ENCODE results near the gene CS.
"Not testable (repeated sequence)": the region's sequence is repeated elsewhere in the genome, so short reads cannot be mapped to it uniquely, and the experiment has no call there.

The CS gene

DNA sequence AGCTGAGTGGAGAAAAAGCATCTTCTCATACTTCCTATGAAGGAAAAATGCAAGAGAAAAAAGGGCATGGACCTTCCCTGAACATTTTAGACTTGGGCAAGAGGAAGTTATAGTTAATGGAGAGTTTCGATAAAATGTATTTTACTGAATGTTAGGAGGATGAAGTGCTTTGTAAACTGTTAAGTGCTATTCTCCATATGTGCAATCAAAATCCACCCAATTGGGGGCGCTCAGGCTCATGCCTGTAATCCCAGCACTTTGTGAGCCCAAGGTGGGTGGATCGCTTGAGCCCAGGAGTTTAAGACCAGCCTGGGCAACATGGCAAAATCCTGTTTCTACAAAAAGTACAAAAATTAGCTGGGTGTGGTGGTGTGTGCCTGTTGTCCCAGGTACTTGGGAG is 17.5 kb upstream of the CS start:
- DNase-seq (ENCODE audit: low read depth), result no peak

DNA sequence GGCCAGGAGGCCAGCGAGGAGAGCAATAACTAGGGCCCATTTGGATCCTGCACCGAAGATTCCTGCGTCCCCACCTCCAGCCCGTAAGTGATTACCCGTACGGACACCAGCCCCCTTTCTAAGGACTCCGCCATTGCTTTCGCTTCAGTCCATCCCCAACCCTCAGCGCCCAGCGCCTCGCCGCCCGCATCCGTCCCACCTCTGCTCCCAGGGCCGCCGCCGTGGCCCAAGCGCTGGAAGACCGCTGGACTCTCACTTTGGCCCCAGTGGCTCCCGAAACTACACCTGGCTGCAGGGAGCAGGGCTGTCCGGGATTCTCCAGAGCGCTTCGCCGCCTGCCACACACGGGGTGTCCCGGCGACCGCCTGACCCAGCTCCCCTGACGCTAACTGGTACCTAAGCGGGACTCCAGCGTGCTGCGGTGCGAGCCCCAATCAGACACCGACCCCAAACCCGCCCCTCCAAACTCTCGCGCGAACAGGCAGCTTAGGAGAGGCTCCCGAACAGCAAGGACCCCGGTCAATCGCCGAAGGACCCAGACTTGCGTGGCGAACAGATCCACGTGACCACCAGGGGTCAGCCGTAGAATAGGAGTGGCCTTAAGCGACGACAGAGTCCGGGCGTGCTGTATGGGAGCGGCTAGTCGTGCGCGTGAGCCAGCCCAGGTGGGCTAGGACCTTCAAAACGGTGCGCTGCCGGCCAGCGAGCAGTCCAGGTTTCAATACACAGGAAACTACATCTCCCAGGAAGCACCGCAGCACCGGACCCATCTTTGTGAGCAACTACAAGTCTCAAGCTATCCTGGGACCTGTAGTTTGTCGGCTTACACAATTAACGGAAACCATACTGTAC is 15.7 kb upstream of the CS start, which contains the start of gene CNPY2:
TSS of gene CNPY2 (minus strand) at position 367 of the 852 bp plus-strand sequence. CDS start 771 bp downstream, outside the sequence.
- peak; percentile 74 for DNase-seq (ENCODE audit: low read depth)

DNA sequence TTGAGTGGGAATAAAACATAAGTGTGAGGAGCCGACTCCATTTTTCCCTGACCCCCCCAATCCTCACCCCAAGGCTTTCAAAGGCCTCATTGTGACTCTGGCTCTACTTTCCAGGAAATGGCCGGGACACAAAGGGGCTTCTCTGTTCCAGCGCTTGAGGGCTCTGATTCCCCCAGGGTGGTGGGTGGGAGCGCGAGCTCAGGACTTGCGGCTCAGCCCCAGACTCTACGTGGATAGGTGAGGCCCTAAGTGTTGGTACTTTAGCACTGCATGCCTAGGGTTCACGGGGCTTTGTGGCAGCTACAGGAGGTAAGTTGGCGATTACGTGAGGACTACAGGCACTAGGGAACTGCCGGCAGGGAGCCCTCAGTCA is 15.1 kb upstream of the CS start:
- DNase-seq (ENCODE audit: low read depth), result no peak

DNA sequence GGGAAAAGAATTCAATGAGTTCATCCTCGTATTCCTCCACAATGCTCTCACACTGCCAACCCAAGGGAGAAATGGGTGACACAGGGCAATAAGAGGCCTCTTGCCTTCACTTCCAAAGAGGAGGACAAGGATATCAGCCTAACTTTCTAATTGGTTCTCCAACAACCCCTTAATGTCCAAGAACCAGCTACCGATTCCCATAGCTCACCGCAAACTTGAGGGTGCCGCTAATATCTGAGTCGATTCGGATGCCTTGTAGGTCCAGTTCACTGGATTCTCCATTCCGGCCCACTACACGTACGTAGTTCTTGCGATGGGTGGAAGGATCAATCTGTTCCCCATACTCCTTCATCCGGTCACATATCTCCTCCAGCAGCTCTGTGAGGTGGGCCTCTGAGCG is 10.9 kb upstream of the CS start:
- no peak for DNase-seq (ENCODE audit: low read depth)

DNA sequence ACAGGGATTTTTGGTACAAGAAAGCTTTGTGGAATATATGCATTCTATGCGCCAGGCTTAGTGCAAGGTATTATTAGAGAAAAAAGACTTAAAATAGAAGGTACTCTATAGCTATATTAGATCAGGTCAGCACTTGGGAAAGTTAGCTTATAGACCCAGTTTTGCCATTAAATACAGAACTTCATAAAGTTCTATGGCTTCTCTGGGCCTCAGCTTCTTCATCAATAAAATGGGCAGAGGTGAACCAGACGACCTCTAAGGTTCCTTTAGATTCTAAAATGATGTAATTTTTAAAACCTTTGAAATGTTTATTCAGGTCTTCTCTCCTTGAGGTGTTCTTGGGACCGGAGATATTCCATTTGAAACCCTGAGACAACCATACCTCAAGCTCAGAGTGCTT is 8.6 kb upstream of the CS start:
- DNase-seq (ENCODE audit: low read depth), result no peak

DNA sequence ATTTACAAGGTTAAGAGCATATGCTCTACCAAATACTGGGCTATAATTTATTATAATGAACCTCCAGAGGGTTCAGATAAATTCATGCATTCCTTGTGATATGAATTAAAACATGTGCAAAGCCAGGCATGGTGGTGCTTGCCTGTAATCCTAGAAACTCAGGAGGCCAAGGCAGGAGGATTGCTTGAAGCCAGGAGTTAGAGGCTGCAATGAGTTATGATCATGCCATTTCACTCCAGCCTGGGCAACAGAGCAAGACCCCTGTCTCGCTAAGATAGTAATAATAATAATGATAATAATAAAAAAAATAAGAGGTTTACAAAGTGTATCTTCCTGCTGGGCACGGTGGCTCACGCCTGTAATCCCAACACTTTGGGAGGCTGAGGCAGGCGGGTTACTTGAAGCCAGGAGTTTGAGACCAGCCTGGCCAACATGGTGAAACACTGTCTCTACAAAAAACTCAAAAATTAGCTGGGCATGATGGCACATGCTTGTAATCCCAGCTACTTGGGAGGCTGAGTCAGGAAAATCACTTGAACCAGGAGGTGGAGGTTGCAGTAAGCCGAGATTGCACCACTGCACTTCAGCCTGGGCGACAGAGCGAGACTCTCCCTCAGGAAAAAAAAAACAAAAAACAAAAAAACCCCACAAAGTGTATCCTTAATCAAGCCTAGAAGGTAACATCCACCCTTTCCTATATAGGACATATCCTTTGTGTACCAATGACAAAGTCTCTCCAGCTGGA is 7.3 kb upstream of the CS start:
- no peak for DNase-seq (ENCODE audit: low read depth)

DNA sequence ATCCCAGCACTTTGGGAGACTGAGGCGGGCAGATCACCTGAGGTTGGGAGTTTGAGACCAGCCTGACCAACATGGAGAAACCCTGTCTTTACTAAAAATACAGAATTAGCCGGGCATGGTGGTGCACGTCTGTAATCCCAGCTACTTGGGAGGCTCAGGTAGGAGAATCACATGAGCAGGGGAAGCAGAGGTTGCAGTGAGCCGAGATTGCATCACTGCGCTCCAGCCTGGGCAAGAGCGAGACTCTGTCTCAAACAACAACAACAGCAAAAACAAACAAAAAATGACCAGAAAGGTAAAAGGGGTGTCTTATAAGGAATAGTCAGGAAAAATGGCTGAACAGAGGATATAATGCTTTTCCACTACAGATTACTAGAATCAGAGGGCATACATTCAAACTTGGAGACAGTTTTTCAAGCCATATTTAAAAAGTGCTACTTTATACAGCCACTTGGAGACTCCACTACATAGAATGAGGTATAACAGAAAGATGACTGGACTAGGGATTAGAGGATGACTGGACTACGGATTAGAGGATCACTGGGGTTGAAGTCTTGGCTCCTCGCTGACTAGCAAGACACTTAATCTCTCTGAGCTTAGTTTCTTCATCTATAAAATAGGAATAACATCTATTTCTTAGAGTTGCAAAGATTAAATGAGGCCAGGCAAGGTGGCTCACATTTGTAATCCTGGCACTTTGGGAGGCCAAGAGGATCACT is 4.9 kb upstream of the CS start:
- no peak for DNase-seq (ENCODE audit: low read depth)

DNA sequence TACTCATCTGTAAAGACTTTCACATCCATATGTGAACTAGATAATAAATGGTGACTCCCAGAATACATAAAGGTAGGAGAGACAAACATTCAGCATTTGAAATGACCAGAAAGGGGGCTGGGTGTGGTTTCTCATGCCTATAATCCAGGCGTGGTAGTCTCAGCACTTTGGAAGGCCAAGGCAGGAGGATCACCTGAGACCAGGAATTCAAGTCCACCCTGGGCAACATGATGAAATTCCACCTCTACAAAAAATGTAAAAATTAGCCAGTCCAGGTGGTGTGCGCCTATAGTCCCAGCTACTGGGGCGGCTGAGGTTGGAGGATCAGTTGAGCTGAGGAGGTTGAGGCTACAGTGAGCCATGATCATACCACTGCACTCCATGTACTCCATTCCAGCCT is 4.1 kb upstream of the CS start:
- no peak for DNase-seq (ENCODE audit: low read depth)

DNA sequence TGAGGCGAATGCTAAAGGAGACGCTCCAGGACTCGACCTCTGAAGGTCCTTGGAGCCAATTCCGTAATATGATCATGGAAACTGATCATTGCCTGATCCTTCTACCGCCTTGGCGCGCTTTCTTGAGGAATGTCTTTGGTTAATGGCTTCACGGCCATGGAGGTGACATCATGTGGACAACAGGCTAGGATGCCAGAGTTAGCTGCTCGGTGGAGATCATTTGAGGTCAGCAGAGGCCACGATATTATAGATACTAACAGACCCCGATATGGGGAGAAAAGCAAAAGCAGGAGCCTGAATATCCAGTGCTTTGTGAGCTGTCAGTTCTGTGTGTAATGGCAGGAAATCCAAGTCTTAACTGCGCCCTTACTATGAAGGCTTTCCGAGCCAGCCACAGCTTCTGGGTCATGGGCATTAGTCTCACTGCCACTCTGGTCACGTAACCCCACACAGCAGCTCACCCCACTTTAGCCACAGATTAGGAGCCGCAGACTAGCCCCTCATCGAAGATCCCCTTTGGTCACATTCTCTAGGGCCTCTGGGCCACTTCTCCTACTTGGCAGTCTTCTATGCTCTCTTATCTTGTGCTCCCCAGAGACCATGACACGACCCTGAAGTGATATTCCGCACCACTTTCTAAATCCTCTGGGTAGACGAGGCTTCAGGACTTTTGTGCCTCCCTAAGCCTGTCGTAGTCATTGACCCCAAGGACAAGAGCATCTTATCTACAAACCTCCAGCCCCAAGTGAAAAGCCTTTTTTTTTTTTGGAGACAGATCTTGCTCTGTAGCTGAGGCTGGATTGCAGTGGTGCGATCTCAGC is 724 bp upstream of the CS start:
- no peak for DNase-seq (ENCODE audit: low read depth)

DNA sequence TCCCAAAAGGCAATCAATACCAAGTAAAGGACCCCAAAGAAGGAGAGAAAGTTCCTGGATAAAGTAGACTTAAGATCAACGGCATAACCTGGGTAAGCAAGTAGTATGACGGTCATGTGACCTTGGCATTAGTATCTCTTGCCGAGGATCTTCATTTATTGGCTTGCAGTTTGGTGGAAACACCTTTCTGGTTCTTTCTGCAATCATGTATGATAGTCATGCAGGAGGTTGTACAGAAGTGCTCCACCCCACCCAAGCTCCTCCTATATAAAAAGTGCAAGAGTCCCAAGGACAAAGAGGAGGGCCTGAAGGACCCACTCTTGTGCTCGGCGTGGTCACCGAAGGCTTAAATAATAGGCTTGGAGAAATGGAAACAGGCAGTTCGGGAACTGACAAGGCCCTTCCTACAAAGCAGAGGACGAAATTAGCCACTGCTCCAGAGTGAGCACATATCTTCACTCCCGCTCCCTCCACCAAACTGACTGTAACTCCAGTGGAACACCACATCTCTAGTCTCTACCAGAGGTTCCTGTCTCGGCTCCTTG is 750 bp downstream of the CS start:
- DNase-seq (ENCODE audit: low read depth), result no peak

DNA sequence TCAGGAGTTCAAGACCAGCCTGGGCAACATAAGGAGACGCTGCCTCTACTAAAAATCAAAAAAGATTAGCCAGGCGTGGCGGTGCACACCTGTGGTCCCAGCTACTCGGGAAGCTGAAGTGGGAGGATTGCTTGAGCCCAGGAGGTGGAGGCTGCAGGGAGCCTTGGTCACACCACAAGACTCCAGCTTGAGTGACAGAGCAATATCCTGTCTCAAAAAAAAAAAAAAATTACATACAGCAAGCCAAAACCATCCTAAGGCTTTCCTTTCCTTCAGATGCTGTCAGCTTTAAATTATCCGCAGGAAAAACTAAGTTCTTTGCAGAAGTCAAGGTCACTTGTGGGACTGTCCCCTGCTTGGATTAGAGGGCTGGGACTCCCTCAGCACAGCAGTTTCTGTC is 1.3 kb downstream of the CS start:
- no peak for DNase-seq (ENCODE audit: low read depth)

DNA sequence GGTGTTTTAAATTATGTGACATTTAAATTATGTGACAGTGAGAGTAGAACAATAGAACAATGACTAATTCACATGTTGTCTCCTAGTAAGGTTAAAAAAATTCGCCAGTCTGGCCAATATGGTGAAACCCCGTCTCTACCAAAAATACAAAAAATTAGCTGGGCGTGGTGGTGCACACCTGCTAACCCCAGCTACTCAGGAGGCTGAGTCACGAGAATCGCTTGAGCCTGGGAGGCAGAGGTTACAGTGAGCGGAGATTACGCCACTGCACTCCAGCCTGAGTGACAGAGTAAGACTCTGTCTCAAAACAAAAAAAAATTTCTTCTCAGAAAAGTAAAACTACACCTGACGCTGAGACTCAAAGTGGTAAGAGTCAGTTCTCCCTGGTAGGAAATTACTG is 2.7 kb downstream of the CS start:
- DNase-seq (ENCODE audit: low read depth), result no peak

DNA sequence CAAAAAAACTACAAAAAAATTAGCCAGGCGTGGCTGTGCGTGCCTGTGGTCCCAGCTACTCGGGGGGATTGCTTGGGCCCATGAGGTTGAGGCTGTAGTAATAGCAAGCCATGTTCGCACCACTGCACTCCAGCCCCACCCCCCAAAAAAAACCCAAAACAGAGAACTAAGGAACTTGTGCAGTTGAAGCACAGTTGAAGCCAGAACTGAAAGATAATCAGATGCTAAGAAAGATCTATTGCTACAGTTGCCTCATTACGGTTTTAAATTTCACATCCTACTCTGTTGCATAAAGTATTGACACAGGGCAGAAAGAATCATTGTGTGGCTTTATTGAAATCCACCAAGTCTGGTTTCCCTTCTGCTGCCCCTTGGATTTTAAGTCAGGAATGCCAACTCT is 3.8 kb downstream of the CS start:
- no peak for DNase-seq (ENCODE audit: low read depth)

DNA sequence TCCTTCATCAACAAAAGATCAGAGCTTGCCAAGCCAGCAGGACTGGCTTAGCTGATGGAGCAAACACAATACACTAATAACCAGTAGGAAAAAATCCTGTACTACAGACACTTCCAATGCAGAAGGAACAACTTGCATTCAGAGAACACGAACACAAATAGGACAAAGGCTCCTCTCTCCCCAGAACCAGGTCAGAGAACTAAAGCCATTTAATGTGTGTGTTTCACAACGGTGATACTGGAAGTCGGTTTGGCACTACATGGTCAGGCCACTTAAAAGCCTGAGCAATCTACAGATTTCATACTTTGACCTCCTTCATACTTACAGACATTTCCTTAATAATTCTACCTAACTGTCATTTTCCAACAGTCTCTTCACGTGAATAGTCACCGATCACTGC is 6.3 kb downstream of the CS start:
- DNase-seq (ENCODE audit: low read depth), result no peak

DNA sequence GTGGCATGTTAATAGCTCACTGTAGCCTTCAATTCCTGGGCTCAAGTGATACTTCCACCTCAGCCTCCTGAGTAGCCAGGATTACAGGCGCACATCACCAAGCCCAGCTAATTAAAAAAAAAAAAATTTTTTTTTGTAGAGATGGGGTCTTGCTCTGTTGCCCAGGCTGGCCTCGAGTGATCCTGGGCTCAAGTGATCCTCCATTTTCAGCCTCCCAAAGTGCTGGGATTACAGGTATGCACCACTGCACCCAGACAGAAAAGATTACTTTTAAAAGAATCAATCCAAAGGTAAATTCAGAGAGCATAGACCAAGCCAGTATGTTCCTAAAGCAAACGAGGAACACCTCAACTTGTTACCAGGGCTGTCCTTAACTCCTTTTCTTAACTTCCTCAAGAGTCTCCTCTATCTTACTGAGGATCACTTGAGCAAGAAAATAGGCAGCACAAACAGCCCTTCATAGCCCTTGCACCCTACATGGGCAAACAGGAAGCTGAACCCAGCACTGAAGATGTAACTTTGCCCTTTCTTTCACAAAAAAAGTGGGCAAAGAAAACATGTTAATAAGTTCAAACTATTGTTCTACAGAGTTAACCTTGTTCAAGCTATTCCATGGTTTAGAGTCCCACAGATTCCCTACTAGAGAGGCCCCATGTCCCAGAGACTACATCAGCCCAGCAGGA is 11.3 kb downstream of the CS start:
- DNase-seq (ENCODE audit: low read depth), result no peak

DNA sequence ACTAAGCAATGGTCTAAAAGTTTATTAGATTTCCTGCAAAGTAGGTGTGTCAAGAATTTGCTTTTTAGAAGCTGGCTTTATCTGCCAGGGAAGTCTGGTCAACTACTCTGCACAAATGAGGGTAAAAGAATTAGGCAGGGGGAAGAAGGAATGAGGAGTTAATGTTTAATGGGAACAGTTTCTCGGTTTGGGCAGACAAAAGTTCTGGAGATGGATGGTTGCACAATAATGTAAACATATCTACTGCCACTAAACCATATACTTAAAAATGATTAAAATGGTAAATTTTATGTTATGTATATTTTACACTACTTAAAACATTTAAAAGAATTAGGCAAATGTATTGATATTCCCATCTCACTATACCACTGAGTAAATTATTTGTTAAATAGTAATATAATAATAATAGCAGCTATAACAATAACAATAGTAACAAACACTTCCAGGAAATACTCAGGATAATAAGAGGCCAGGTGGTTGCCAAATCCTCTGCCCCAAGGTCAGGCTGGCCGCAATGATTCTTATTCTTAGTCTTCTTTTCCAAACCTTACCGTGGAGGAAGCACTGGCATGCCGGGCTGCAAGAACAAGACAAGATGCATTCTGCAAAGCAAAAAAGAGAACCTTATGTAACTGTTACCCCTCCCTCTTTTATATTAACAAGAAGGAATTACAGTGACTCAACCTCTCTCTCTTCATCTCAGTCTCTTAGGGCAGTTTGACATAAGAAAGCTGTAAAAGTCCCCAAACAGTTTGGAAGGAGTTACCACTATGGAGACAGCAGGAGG is 13.9 kb downstream of the CS start:
- no peak for DNase-seq (ENCODE audit: low read depth)

DNA sequence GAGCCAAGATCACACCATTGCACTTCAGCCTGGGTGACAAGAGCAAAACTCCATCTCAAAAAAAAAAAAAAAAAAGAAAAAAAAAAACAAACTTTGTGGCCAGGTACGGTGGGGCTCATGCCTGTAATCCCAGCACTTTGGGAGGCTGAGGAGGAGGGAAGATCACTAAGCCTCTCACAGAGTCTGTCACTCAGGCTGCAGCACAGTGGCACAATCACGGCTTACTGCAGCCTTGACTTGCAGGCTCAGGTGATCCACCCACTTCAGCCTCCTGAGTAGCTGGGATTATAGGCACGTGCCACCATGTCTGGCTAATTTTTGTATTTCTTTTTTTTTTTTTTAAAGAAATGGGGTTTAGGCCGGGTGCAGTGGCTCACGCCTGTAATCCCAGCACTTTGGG is 15.9 kb downstream of the CS start:
- DNase-seq (ENCODE audit: low read depth), result not testable (repeated sequence)

DNA sequence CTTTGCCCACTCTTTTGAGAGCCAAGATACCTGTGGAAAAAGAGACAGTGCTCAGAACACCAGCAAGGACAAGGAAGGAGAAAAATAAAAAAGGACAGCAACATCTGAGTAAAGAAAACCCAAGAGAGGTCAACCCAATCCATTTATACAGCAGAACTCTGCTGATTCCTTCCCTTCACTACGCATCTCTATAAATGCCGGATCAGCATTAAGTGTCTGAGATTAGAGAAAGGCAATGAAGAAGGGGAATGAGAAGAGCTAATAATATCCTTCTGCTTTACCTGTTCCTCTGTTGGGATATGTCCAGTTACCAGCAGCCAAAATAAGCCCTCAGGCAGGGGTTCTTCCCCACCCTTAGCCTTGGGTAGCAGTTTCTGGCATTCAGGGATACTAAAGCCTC is 17.6 kb downstream of the CS start:
- no peak for DNase-seq (ENCODE audit: low read depth)

DNA sequence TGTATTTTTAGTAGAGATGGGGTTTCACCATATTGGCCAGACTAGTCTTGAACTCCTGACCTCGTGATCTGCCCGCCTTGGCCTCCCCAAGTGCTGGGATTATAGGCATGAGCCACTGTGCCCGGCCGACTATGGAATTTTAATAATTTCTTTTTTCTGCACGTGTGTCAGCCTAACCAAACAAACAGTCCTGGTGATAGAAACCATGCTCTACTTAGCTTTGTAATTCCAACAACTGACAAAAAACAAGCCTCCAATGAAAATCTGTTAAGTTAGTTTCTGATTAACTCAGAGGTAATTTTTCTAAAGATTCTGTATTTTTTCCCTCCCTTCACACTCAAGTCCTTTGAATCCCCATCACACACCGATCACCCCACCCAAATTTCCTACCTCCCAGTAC is 18.1 kb downstream of the CS start:
- DNase-seq (ENCODE audit: low read depth), result no peak

DNA sequence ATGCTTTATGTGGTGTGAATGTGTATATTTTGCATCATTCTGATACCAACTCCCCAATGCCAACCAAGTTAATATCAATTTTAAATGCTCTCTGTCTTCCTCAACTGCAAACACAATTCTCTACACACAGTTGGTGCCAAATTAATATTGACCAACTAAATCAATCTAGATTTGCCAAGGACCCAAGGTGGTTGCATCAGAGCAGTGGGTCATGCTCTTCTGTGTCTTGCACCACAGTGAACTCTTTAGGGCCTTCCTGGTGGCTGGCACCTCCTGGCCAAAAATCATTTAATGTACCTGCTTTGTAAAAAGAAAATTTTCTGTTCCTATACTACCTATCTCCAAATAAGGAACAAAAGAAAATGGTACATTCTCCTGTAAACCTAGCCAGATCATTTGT is 19.3 kb downstream of the CS start:
- no peak for DNase-seq (ENCODE audit: low read depth)
